H1 (cell line): ENCODE measurements around the gene COMMD1. TPM values are rescaled to one million over a fixed set of nuclear protein-coding genes. Genes with fewer than 3 reads are reported as not detected.

ENCODE experiments used
- CTCF ChIA-PET: fragments of 300-600 bp; sonication (Branson Sonifier 250); formaldehyde crosslinking; loops from one replicate; lab custom pipeline; 2021; ENCODE audit not compliant: partially characterized antibody; lab: Charles Lee
- POLR2A ChIA-PET: fragments of 300-600 bp; sonication (Branson Sonifier 250); formaldehyde crosslinking; loops from one replicate; lab custom pipeline; 2021; ENCODE audit warnings: inconsistent platforms; ENCODE audit not compliant: partially characterized antibody; lab: Charles Lee
- DNase-seq, 2 experiments: peaks; one replicate each; pipeline versions ENCODE4 v3.0.0 to v3.0.0-alpha.2; 2010 to 2022; ENCODE audit warnings: low spot score in 2 of 2, low read depth in 1 of 2, mixed read lengths in 1 of 2
- FAIRE-seq: peaks from 2 replicates; lab custom pipeline; 2011; peaks lifted over from hg19 to GRCh38; lab: Jason Lieb, UNC
- H2AFZ ChIP-seq: 2 replicates; pipeline ENCODE4 v1.8.1; 2012; ENCODE audit warnings: low read length, inconsistent platforms
- H2AK5ac ChIP-seq: 2 replicates; pipeline ENCODE4 v1.6.1; 2013; ENCODE audit warnings: low read depth, low read length
- H2BK120ac ChIP-seq: replicated peaks from 2 replicates; pipeline ENCODE3; 2013; ENCODE audit warnings: low read depth, low read length, inconsistent platforms
- H2BK12ac ChIP-seq: 2 replicates; pipeline ENCODE4 v1.6.1; 2013; ENCODE audit warnings: low read depth, low read length
- H2BK15ac ChIP-seq: 2 replicates; pipeline ENCODE4 v1.6.1; 2013; ENCODE audit warnings: low read length
- H2BK20ac ChIP-seq: 2 replicates; pipeline ENCODE4 v1.6.1; 2013; ENCODE audit warnings: low read length
- H2BK5ac ChIP-seq: 2 replicates; pipeline ENCODE4 v1.6.1; 2013; ENCODE audit warnings: low read depth, low read length
- H3K14ac ChIP-seq: 2 replicates; pipeline ENCODE4 v1.6.1; 2013; ENCODE audit warnings: inconsistent platforms; ENCODE audit not compliant: insufficient read length
- H3K18ac ChIP-seq: 2 replicates; pipeline ENCODE4 v1.6.1; 2013; ENCODE audit warnings: low read length; ENCODE audit errors: extremely low read depth
- H3K23ac ChIP-seq: 2 replicates; pipeline ENCODE4 v1.6.1; 2013; ENCODE audit warnings: inconsistent platforms; ENCODE audit not compliant: insufficient read length
- H3K23me2 ChIP-seq: 2 replicates; pipeline ENCODE4 v1.6.1; 2013; ENCODE audit warnings: low read depth, low read length
- H3K27ac ChIP-seq: 2 replicates; pipeline ENCODE4 v1.6.1; 2011; ENCODE audit warnings: low read depth, low read length, inconsistent platforms
- H3K27me3 ChIP-seq, 4 experiments: replicated peaks in 1 of 4; 1 replicate in 1 of 4; 2 replicates in 3 of 4; pipeline versions ENCODE4 v1.6.1 to v1.8.1; 2011 to 2013; ENCODE audit warnings: low read length in 3 of 4, mild to moderate bottlenecking in 3 of 4, inconsistent platforms in 2 of 4, mixed read lengths in 2 of 4, moderate library complexity in 1 of 4; ENCODE audit not compliant: control insufficient read depth in 3 of 4, insufficient read depth in 3 of 4; ENCODE audit errors: extremely low read depth in 1 of 4
- H3K36me3 ChIP-seq, 4 experiments: 2 replicates each; pipeline versions ENCODE4 v1.6.1 to v1.8.1; 2011 to 2013; ENCODE audit warnings: mild to moderate bottlenecking in 4 of 4, low read length in 3 of 4, moderate library complexity in 2 of 4, control low read depth in 1 of 4, inconsistent platforms in 1 of 4; ENCODE audit not compliant: insufficient read depth in 4 of 4, control insufficient read depth in 2 of 4
- H3K4ac ChIP-seq: replicated peaks from 2 replicates; pipeline ENCODE3; 2013; ENCODE audit warnings: low read length, low read depth, mixed read lengths, inconsistent platforms; ENCODE audit not compliant: insufficient read length
- H3K4me1 ChIP-seq, 4 experiments: replicated peaks in 1 of 4; 1 replicate in 1 of 4; 2 replicates in 3 of 4; pipeline versions ENCODE4 v1.6.1 to v1.8.1; 2011 to 2013; ENCODE audit warnings: low read length in 3 of 4, inconsistent platforms in 2 of 4, mixed read lengths in 1 of 4; ENCODE audit not compliant: insufficient read depth in 4 of 4, control insufficient read depth in 3 of 4
- H3K4me2 ChIP-seq, 2 experiments: 2 replicates each; pipeline versions ENCODE4 v1.6.1 to v1.8.1; 2011 to 2013; ENCODE audit warnings: low read depth in 2 of 2, low read length in 2 of 2, control low read depth in 1 of 2, inconsistent platforms in 1 of 2, mild to moderate bottlenecking in 1 of 2; ENCODE audit not compliant: insufficient read depth in 1 of 2
- H3K4me3 ChIP-seq, 4 experiments: fragments of 200-600, 300-600 bp in 1 of 4; sonication (generic), shearing (Covaris generic), sonication (Bioruptor Twin) in 1 of 4; 2 replicates each; pipeline versions ENCODE4 v1.5.1 to v1.8.1; 2011 to 2016; ENCODE audit warnings: low read length in 4 of 4, low read depth in 3 of 4, control low read depth in 2 of 4, inconsistent platforms in 2 of 4, mild to moderate bottlenecking in 2 of 4, mixed read lengths in 1 of 4, moderate library complexity in 1 of 4; ENCODE audit not compliant: insufficient read depth in 2 of 4; ENCODE audit errors: extremely low read depth in 1 of 4
- H3K56ac ChIP-seq: replicated peaks from 2 replicates; pipeline ENCODE3; 2013; ENCODE audit warnings: low read depth, mild to moderate bottlenecking, mixed read lengths, low read length, inconsistent platforms; ENCODE audit not compliant: insufficient read length
- H3K79me1 ChIP-seq: 2 replicates; pipeline ENCODE4 v1.6.1; 2013; ENCODE audit warnings: low read depth, low read length, control low read depth
- H3K79me2 ChIP-seq, 2 experiments: 2 replicates each; pipeline versions ENCODE4 v1.6.1 to v1.8.1; 2012 to 2013; ENCODE audit warnings: low read length in 2 of 2, mild to moderate bottlenecking in 2 of 2, inconsistent platforms in 1 of 2; ENCODE audit not compliant: insufficient read depth in 2 of 2, control insufficient read depth in 1 of 2
- H3K9ac ChIP-seq, 4 experiments: replicated peaks in 1 of 4; 1 replicate in 1 of 4; 2 replicates in 3 of 4; pipeline versions ENCODE4 v1.6.1 to v1.8.1; 2011 to 2013; ENCODE audit warnings: low read depth in 3 of 4, low read length in 3 of 4, control low read depth in 2 of 4, mild to moderate bottlenecking in 2 of 4, moderate library complexity in 2 of 4, inconsistent platforms in 1 of 4; ENCODE audit errors: extremely low read depth in 1 of 4
- H3K9me3 ChIP-seq, 2 experiments: 2 replicates each; pipeline versions ENCODE4 v1.6.1 to v1.8.1; 2012 to 2013; ENCODE audit warnings: mild to moderate bottlenecking in 2 of 2, moderate library complexity in 2 of 2, control low read depth in 1 of 2, inconsistent platforms in 1 of 2, low read depth in 1 of 2, low read length in 1 of 2, mixed read lengths in 1 of 2; ENCODE audit not compliant: insufficient read depth in 2 of 2
- H4K20me1 ChIP-seq, 2 experiments: replicated peaks in 1 of 2; 2 replicates each; pipeline versions ENCODE3 to v1.8.1; 2011 to 2013; ENCODE audit warnings: inconsistent platforms in 2 of 2, low read length in 2 of 2, mild to moderate bottlenecking in 1 of 2; ENCODE audit not compliant: insufficient read depth in 2 of 2, control insufficient read depth in 1 of 2
- H4K5ac ChIP-seq: 2 replicates; pipeline ENCODE4 v1.6.1; 2013; ENCODE audit warnings: low read length, low read depth, mixed read lengths, inconsistent platforms; ENCODE audit not compliant: insufficient read length
- H4K8ac ChIP-seq: 2 replicates; pipeline ENCODE4 v1.8.0; 2013; ENCODE audit warnings: mild to moderate bottlenecking, moderate library complexity, low read length, inconsistent platforms; ENCODE audit not compliant: insufficient read depth; ENCODE audit errors: extremely low read depth
- H4K91ac ChIP-seq: replicated peaks from 2 replicates; pipeline ENCODE3; 2013; ENCODE audit warnings: low read length, mixed read lengths, inconsistent platforms; ENCODE audit not compliant: insufficient read length
- MAFK ChIP-seq: IDR thresholded peaks from 2 replicates; pipeline ENCODE4 v1.6.1; 2012; ENCODE audit warnings: low read depth, mild to moderate bottlenecking, improper control_type of control experiment, low read length
- SRF ChIP-seq: IDR thresholded peaks from 2 replicates; pipeline ENCODE4 v1.6.1; 2011; ENCODE audit warnings: mild to moderate bottlenecking, low read depth, low read length, moderate library complexity
- WGBS, 2 experiments: shearing (Covaris generic) in 1 of 2; methylation state at CpG; one replicate each; pipeline versions ENCODE4 v1.1.6 to v1.1.7; 2013 to 2015; ENCODE audit warnings: low lambda C conversion rate in 2 of 2, mixed read lengths in 2 of 2, inconsistent platforms in 1 of 2, low coverage in 1 of 2, missing lambda C conversion rate in 1 of 2; ENCODE audit not compliant: insufficient replicate concordance in 2 of 2, insufficient coverage in 1 of 2, insufficient read length in 1 of 2; ENCODE audit errors: extremely low coverage in 1 of 2, missing lambda C conversion rate in 1 of 2; 5-methylcytosine and 5-hydroxymethylcytosine counted together
- polyA plus RNA-seq, 7 experiments: library from polyadenylated mRNA; depleted of rRNA in 3 of 7; stranded (reverse) in 5 of 7; unstranded in 2 of 7; fragments of >200 nt in 5 of 7; fragments of 200-250 nt in 2 of 7; gene quantifications; 1 replicate in 5 of 7; 2 replicates in 1 of 7; 4 replicates in 1 of 7; pipeline versions ENCODE4 v1.2.1 to v1.2.3, GENCODE V29; 2011 to 2013; ENCODE audit warnings: missing spikeins in 2 of 7, mixed read lengths in 2 of 7
- total RNA-seq: library from RNA; stranded (reverse); fragmentation: NEBNext Ultra II Directional; extraction: Animal tissue kit (Norgen Biotek cat#: 25700); gene quantifications from 2 replicates; pipeline ENCODE4 v1.2.1, GENCODE V29; 2021

The COMMD1 gene
- total and polyA plus RNA-seq, 2 of the 8 experiments (the other 6 are each of a cell fraction or from before 2014, with no cell fraction given), result 23.5 to 28.3 TPM

DNA sequence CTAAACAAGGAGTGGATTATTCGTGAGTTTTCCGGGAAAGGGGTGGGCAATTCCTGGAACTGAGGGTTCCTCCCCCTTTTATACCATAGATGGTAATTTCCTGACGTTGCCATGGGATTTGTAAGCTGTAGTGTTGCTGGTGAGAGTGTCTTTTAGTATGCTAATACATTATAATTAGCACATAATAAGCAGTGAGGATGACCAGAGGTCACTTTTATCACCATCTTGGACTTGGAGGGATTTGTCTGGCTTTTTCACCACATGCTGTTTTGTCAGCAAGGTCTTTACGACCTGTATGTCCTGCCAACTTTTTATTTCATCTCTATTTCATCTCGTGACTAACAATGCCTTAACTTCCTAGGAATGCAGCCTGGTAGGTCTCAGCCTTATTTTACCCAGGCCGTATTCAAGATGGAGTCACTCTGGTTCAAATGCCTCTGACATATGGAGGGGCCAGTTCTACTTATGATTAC is 165.7 kb downstream of the COMMD1 start:
- no peak overlapping the region for H4K5ac ChIP-seq
- TF ChIP-seq MAFK, result no peak
- peak; percentile 51; the same call in 1 of the 2 replicates for TF ChIP-seq SRF
- TF ChIP-seq, all 59 proteins: peak for 1
- POLR2A ChIA-PET, result no interaction called here
- Histone ChIP-seq H2BK12ac (no peak overlapping the region), H3K27ac (no peak overlapping the region), H2BK120ac (no peak overlapping the region), H3K9ac (no peak overlapping the region), H4K8ac (no peak overlapping the region), H3K4me1 (peaks cover 11 to 17% (median 14%) of the 10 kb centered on the region in 4 experiments; a peak in 6 of 7 replicates), H3K79me1 (no peaks in the 10 kb centered on the region), H2AK5ac (no peak overlapping the region), H4K91ac (no peak overlapping the region), H3K9me3 (no peaks in the 10 kb centered on the region), H3K36me3 (peaks cover 0 to 5% (median 0%) of the 10 kb centered on the region in 4 experiments; a peak in 1 of 8 replicates), H2BK15ac (no peak overlapping the region), H3K23me2 (no peaks in the 10 kb centered on the region), H3K14ac (no peak overlapping the region), H4K20me1 (no peaks in the 10 kb centered on the region), H3K4me3 (no peak overlapping the region), H3K56ac (no peak overlapping the region), H3K23ac (no peak overlapping the region), H3K4me2 (no peak overlapping the region), H2AFZ (no peak overlapping the region), H3K79me2 (no peaks in the 10 kb centered on the region), H3K4ac (no peak overlapping the region), H3K27me3 (no peaks in the 10 kb centered on the region), H2BK20ac (no peak overlapping the region), H3K18ac (no peak overlapping the region), H2BK5ac (no peak overlapping the region)
- WGBS, 2 experiments, result 86% methylated on average over 6 of the region's 6 CpGs; no CpG with 5 or more reads in 1 of the 2 experiments
- no peak for FAIRE-seq
- no peak for DNase-seq
- CTCF ChIA-PET, result no interaction called here
